Activated T-cell treated with anti-CD3 and anti-CD28 coated beads, Interleukin-2, amount 50 U/mL, for 4 hours (primary cell): Measurements from ENCODE around the gene PITPNC1. TPM values are rescaled to one million over a fixed set of nuclear protein-coding genes. Genes with fewer than 3 reads are reported as not detected.
"Not testable (repeated sequence)": the region's sequence is repeated elsewhere in the genome, so short reads cannot be mapped to it uniquely, and the experiment has no call there.

Experiments used
- ATAC-seq, 2 donors: fragments of 200-7000 bp; cut with Tn5 transposase; one replicate each; pipeline ENCODE4 v1.10.0; 2021
- DNase-seq: peaks from one replicate; pipeline ENCODE4 v3.0.0-alpha.2; 2020
- H3K27me3 Mint-ChIP-seq: one replicate; pipeline ENCODE4 v1.8.0; 2021; ENCODE audit warnings: low read depth, mixed read lengths
- H3K36me3 Mint-ChIP-seq: one replicate; pipeline ENCODE4 v1.8.0; 2022; ENCODE audit warnings: mixed read lengths; ENCODE audit not compliant: insufficient read depth
- H3K4me1 Mint-ChIP-seq: one replicate; pipeline ENCODE4 v1.8.0; 2021; ENCODE audit warnings: low read depth, mixed read lengths
- H3K4me3 Mint-ChIP-seq: one replicate; pipeline ENCODE4 v1.8.0; 2021; ENCODE audit warnings: mild to moderate bottlenecking, moderate library complexity, mixed read lengths
- H3K9me3 Mint-ChIP-seq: one replicate; pipeline ENCODE4 v1.8.0; 2021; ENCODE audit warnings: mixed read lengths
- total RNA-seq, 3 donors: library from RNA; stranded (reverse); gene quantifications; one replicate each; pipeline ENCODE4 v1.2.1, GENCODE V29; 2021

PITPNC1 gene
- 10 to 100 TPM; 14.3 to 28.0 (median 19.7) TPM for total RNA-seq

GRCh38 chr17:67376737-67377487 is at the start of gene PITPNC1:
Gene PITPNC1, plus strand, starts transcription at chr17:67377281.
- peak; percentile 79 to 84 for ATAC-seq
- no peaks in the 10 kb centered on the region for H3K9me3 Mint-ChIP-seq

GRCh38 chr17:67328026-67328425 is 49.1 kb upstream of the PITPNC1 start:
- H3K4me1 Mint-ChIP-seq, result no peaks in the 10 kb centered on the region
- no peaks in the 10 kb centered on the region for H3K9me3 Mint-ChIP-seq
- H3K36me3 Mint-ChIP-seq, result no peaks in the 10 kb centered on the region
- no peak for ATAC-seq
- H3K4me3 Mint-ChIP-seq, result no peak overlapping the region
- H3K27me3 Mint-ChIP-seq, result no peaks in the 10 kb centered on the region
- DNase-seq, result no peak

More at GRCh38 chr17:67376737-67377487, at the start of gene PITPNC1:
- Mint-ChIP-seq H3K4me1 (peaks cover 38% of the 10 kb centered on the region), H3K27me3 (no peaks in the 10 kb centered on the region), H3K36me3 (no peaks in the 10 kb centered on the region), H3K4me3 (peak within 1 kb of the TSS; percentile 84)
- DNase-seq, result peak; percentile 82

GRCh38 chr17:67331381-67332161 is 45.5 kb upstream of the PITPNC1 start:
- not testable (repeated sequence) for H3K4me1 Mint-ChIP-seq, H3K4me3 Mint-ChIP-seq, H3K36me3 Mint-ChIP-seq, H3K9me3 Mint-ChIP-seq, ATAC-seq, DNase-seq, H3K27me3 Mint-ChIP-seq

GRCh38 chr17:67332162-67332508 is 44.9 kb upstream of the PITPNC1 start:
- not testable (repeated sequence) for ATAC-seq, H3K4me1 Mint-ChIP-seq, H3K27me3 Mint-ChIP-seq, DNase-seq, H3K36me3 Mint-ChIP-seq, H3K4me3 Mint-ChIP-seq, H3K9me3 Mint-ChIP-seq

GRCh38 chr17:67335245-67335835 is 41.7 kb upstream of the PITPNC1 start:
- Mint-ChIP-seq H3K4me3 (no peak overlapping the region), H3K9me3 (no peaks in the 10 kb centered on the region), H3K4me1 (no peaks in the 10 kb centered on the region), H3K36me3 (peaks cover 14% of the 10 kb centered on the region), H3K27me3 (no peaks in the 10 kb centered on the region)
- ATAC-seq, result no peak
- no peak for DNase-seq

GRCh38 chr17:67336859-67337258 is 40.2 kb upstream of the PITPNC1 start:
- peak in 1 of 2 donors; percentile 23 for ATAC-seq
- DNase-seq, result no peak
- H3K9me3 Mint-ChIP-seq, result no peaks in the 10 kb centered on the region
- no peaks in the 10 kb centered on the region for H3K4me1 Mint-ChIP-seq
- peaks cover 24% of the 10 kb centered on the region for H3K36me3 Mint-ChIP-seq
- H3K27me3 Mint-ChIP-seq, result no peaks in the 10 kb centered on the region
- no peak overlapping the region for H3K4me3 Mint-ChIP-seq

GRCh38 chr17:67338353-67338752 is 38.7 kb upstream of the PITPNC1 start:
- peaks cover 33% of the 10 kb centered on the region for H3K36me3 Mint-ChIP-seq
- not testable (repeated sequence) for ATAC-seq, H3K4me3 Mint-ChIP-seq, H3K4me1 Mint-ChIP-seq, H3K9me3 Mint-ChIP-seq, H3K27me3 Mint-ChIP-seq, DNase-seq

- ATAC-seq (no peak), DNase-seq (no peak)
- Mint-ChIP-seq H3K27me3 (no peaks in the 10 kb centered on the region), H3K4me3 (no peak overlapping the region), H3K9me3 (no peaks in the 10 kb centered on the region), H3K4me1 (no peaks in the 10 kb centered on the region), H3K36me3 (peaks cover 44% of the 10 kb centered on the region)
These were observed 33.8 kb upstream of the PITPNC1 start for GRCh38 chr17:67343237-67343636.

- Mint-ChIP-seq H3K27me3 (no peaks in the 10 kb centered on the region), H3K4me1 (no peaks in the 10 kb centered on the region), H3K36me3 (peaks cover 32% of the 10 kb centered on the region), H3K4me3 (no peak overlapping the region), H3K9me3 (no peaks in the 10 kb centered on the region)
- no peak for DNase-seq
- ATAC-seq, result no peak
These were observed 29.3 kb upstream of the PITPNC1 start for GRCh38 chr17:67347826-67348225.

- Mint-ChIP-seq H3K4me3 (no peak overlapping the region), H3K4me1 (no peaks in the 10 kb centered on the region), H3K9me3 (no peaks in the 10 kb centered on the region), H3K27me3 (no peaks in the 10 kb centered on the region), H3K36me3 (peaks cover 31% of the 10 kb centered on the region)
- ATAC-seq (no peak), DNase-seq (no peak)
These were observed 27.7 kb upstream of the PITPNC1 start for GRCh38 chr17:67349420-67349819.

GRCh38 chr17:67353161-67353560 is 23.9 kb upstream of the PITPNC1 start:
- no peak for ATAC-seq
- Mint-ChIP-seq H3K27me3 (no peaks in the 10 kb centered on the region), H3K36me3 (peaks cover 34% of the 10 kb centered on the region), H3K9me3 (no peaks in the 10 kb centered on the region), H3K4me1 (peaks cover 7% of the 10 kb centered on the region), H3K4me3 (no peak overlapping the region)
- DNase-seq, result no peak

- Mint-ChIP-seq H3K4me1 (peaks cover 13% of the 10 kb centered on the region), H3K27me3 (no peaks in the 10 kb centered on the region), H3K4me3 (no peak overlapping the region), H3K9me3 (no peaks in the 10 kb centered on the region), H3K36me3 (peaks cover 34% of the 10 kb centered on the region)
- ATAC-seq (no peak), DNase-seq (no peak)
These were observed 23.0 kb upstream of the PITPNC1 start for GRCh38 chr17:67353929-67354574.

- peak overlapping the region; percentile 47 for H3K4me3 Mint-ChIP-seq
- DNase-seq (no peak), ATAC-seq (peak; percentile 47 to 64)
- no peaks in the 10 kb centered on the region for H3K9me3 Mint-ChIP-seq
- no peaks in the 10 kb centered on the region for H3K27me3 Mint-ChIP-seq
- H3K36me3 Mint-ChIP-seq, result peaks cover 46% of the 10 kb centered on the region
- H3K4me1 Mint-ChIP-seq, result peaks cover 49% of the 10 kb centered on the region
These were observed 18.5 kb upstream of the PITPNC1 start for GRCh38 chr17:67358612-67359011.
